ENCODE data around the gene GSAP. TPM values are rescaled to one million over a fixed set of nuclear protein-coding genes. Genes with fewer than 3 reads are reported as not detected.

The GSAP gene
- total RNA-seq, 1 experiment from 2014 or later = 2.0 TPM

- DNase-seq (ENCODE audit: low spot score) = no peak
- H3K27ac Mint-ChIP-seq = no peak overlapping the region
- H3K36me3 Mint-ChIP-seq = no peaks in the 10 kb centered on the region
- ATAC-seq = no peak
- no peaks in the 10 kb centered on the region for H3K9me3 Mint-ChIP-seq
- H3K4me3 Mint-ChIP-seq = no peak overlapping the region
- H3K4me1 Mint-ChIP-seq = peaks cover 11% of the 10 kb centered on the region
- ChIA-PET POLR2A (no interaction called here), CTCF (no interaction called here)
- TF ChIP-seq NFYB (CRISPR knock-in tag; conservative IDR thresholded peaks at IDR 0.05; ENCODE audit: low read depth) = no peak
- H3K27me3 Mint-ChIP-seq (ENCODE audit: low read depth) = no peaks in the 10 kb centered on the region
These were observed 90.0 kb downstream of the GSAP start for GRCh38 chr7:77326131-77326530.

- no peaks in the 10 kb centered on the region for H3K9me3 Mint-ChIP-seq
- no peak overlapping the region for H3K27ac Mint-ChIP-seq
- POLR2A ChIA-PET = no interaction called here
- no peaks in the 10 kb centered on the region for H3K4me1 Mint-ChIP-seq
- no peaks in the 10 kb centered on the region for H3K36me3 Mint-ChIP-seq
- TF ChIP-seq CREB1 (CRISPR knock-in tag; IDR thresholded peaks at IDR 0.05) (no peak), ERG (CRISPR knock-in tag; IDR thresholded peaks at IDR 0.05) (no peak), ZNF425 (CRISPR knock-in tag; conservative IDR thresholded peaks at IDR 0.05) (no peak), ZNF396 (CRISPR knock-in tag; IDR thresholded peaks at IDR 0.05; ENCODE audit: borderline replicate concordance) (no peak), NFATC4 (CRISPR knock-in tag; IDR thresholded peaks at IDR 0.05) (no peak), MYBL2 (CRISPR knock-in tag; IDR thresholded peaks at IDR 0.05) (no peak), CDX4 (CRISPR knock-in tag; IDR thresholded peaks at IDR 0.05; ENCODE audit: borderline replicate concordance) (no peak), USF1 (CRISPR knock-in tag; IDR thresholded peaks at IDR 0.05) (no peak), ZNF232 (CRISPR knock-in tag; IDR thresholded peaks at IDR 0.05) (no peak), ATF2 (CRISPR knock-in tag; IDR thresholded peaks at IDR 0.05; ENCODE audit: borderline replicate concordance, low read depth) (no peak), MAX (CRISPR knock-in tag; IDR thresholded peaks at IDR 0.05) (no peak), ARID4B (CRISPR knock-in tag; IDR thresholded peaks at IDR 0.05; ENCODE audit: borderline replicate concordance) (no peak), STAT6 (CRISPR knock-in tag; conservative IDR thresholded peaks at IDR 0.05; ENCODE audit: low read depth) (no peak)
- H3K4me3 Mint-ChIP-seq = no peak overlapping the region
- CTCF ChIA-PET = interaction anchor here (1.0 to 1.9 kb wide), 2 partner anchors 11 to 75 kb away, joined by 5 to 6 read pairs; no protein-coding TSS in a partner anchor
- DNase-seq (ENCODE audit: low spot score) (no peak), ATAC-seq (no peak)
- H3K27me3 Mint-ChIP-seq (ENCODE audit: low read depth) = no peaks in the 10 kb centered on the region
These were observed 94.8 kb downstream of the GSAP start for GRCh38 chr7:77321300-77321699.
